PC-3 (cell line): ENCODE measurements around the gene SPIB.

Experiments
- CTCF ChIP-seq: fragments of 300-600 bp; sonication (generic); conservative IDR thresholded peaks from 2 replicates; pipeline ENCODE4 v1.5.1; 2017; ENCODE audit warnings: antibody characterized with exemption, low read depth, mild to moderate bottlenecking, low read length
- EZH2 ChIP-seq: fragments of 300-600 bp; sonication (generic); IDR thresholded peaks from one replicate; pipeline ENCODE4 v1.6.1; 2017; ENCODE audit warnings: antibody characterized with exemption, mild to moderate bottlenecking, low read length; ENCODE audit not compliant: unreplicated experiment
- EZH2phosphoT487 ChIP-seq: fragments of 300-600 bp; sonication (generic); IDR thresholded peaks from 2 replicates; pipeline ENCODE4 v1.6.1; 2018; ENCODE audit warnings: mild to moderate bottlenecking, antibody characterized with exemption, low read length, borderline replicate concordance

GRCh38 chr19:50431343-50432220, 12.8 kb downstream of the SPIB start:
- TF ChIP-seq CTCF = no peak
- TF ChIP-seq EZH2 = no peak
- no peak for TF ChIP-seq EZH2phosphoT487
